ENCODE results near the gene ADCY9.
A peak's percentile ranks its signal among the peaks of the same experiment; 100 is the strongest.

ADCY9 gene

DNA sequence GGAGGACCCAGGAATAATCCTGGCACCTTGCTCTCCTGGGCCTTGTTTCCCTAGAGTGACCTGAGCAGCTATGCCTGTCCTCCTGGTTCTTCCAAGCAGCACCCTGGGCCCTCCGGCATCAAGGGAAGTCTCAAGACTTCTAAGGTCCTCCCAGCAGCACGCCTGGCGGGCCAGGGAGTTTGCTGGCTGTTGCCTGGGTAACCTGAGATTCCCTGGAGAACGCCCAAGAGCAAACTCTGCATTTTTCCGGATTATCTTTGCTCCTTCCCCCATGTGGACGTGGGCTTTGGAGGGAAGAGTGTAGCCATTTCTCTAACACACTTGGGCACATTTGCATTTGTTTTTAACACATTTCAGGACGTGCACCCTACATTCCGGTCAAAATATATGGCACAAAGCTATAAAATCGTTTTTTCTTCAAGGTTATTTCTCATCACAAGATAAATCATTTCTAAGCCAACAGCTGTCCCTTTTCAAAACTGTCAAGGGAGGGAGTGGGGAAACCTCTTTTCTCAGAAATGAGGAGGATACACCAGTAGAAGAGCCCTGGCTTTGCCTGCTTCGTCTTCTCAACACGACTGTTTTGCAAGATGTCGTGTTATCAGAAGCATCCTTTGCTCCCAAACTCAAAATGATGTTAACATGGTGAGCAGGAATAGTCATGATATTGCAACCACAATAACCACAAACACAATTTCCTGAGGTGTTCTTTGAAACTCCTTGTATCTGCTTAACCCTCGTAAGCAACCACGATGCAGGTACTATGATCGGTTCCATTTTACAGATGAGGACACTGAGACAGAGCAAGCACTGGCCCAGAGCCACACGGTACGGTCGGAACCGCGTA, 116.5 kb downstream of the ADCY9 start:
- no peak for DNase-seq

DNA sequence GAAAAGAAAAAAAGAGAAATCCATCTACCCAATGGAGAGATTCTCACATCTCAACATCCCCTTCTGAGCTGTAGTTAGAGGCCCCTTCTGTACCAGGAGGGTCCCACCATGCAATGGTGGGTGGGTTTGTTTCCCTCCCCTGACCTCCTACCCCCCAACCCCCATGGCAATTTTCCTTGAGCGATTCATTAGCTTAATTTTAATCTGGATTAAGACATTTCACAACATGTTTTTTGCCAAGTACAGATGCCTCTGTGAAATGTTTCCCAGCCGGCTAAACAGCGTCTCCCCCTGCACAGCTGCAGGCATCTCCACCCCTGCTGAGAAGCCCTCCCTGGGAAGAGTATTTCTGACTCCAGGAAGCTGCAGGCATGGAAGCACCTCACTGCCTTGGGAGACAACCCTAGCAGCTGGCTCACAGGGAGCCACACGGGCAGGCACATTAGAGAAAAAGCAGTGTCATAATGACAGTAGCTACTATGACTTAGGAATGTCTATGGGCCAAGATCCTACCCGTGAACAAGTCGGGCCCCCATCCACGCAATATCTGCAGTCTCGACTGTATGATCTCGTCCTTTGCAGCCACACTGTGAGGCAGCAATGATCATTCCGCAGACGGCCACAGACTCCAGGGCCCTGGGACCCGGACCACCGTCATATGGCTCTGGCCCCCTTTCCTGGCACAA, 117.3 kb downstream of the ADCY9 start:
- DNase-seq = no peak

DNA sequence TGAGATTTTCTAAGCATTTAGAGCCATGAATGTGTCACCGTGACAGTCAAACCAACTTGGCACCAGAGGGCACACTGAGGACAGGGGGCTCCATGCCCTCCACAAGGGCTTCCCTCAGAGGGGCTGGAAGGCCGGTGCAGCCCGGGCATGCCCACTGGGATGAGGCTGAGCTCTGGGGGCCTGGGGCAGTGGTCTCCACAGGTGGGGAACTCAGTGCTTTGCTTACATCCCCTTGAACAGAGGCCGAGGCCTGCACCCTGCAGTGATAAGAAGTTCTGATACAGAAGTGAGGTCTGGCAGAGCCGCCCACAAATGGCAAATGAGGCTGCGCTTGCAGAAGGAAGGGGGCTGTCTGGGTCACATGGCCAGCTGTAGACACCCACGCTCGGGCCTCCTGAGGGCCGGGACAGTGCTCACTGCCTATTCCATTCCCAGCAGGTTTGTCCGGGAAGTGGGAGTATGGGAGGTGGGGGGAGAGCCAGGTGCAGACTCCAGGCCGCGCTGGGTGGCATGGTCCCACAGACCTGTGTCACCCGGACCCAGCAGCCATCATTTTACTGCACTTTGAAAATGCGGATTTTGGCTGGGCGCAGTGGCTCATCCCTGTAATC, 118.9 kb downstream of the ADCY9 start:
- no peak for DNase-seq

DNA sequence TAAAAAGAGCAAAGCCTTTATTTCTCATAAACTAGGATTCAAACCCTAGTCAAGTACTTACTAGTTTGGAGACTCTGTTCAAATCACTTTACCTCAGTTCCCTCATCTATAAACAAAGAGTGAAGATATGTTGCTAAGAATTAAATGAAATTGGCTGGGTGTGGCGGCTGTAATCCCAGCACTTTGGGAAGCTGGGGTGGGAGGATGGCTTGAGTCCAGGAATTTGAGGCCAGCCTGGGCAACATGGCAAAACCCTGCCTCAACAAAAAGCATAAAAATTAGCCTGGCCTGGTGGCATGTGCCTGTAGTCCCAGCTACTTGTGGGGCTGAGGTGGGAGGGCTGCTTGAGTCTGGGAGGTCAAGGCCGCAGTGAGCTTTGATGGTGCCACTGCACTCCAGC, 121.2 kb downstream of the ADCY9 start:
- DNase-seq = no peak

DNA sequence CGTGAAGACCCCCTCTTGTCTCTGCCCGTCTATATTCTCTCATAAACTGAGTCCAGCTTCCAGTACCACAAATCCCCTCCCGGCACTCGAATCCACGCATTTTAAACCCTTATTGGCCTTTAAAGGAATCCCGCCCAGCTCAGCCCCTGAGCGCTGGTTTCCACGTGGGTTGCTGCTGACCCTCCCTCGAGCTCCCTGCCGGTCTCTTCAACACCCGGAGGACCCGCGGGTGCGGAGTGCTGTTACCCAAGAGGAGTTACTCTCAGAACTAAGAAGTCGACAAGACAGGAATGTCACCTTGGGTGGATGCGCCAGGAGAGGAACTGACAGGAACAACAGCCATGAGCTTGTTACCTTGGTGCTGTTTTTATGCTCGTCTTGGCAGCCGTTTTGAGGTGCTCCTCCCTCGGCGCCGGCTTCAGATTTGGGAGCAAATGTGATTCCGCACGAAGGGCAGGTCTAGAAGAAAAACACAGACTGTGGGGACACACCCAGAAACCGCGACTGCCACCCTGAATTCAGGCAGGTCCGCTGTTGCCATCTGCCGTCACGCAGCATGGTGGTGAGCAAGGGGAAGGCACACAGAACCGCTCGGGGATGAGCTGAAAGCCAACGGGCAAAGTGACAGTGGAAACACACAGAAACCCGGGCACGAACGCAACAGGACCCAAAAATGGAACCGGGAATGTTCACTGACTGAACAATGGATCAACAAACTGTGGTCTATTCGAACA, 123.0 kb downstream of the ADCY9 start:
- DNase-seq = no peak

DNA sequence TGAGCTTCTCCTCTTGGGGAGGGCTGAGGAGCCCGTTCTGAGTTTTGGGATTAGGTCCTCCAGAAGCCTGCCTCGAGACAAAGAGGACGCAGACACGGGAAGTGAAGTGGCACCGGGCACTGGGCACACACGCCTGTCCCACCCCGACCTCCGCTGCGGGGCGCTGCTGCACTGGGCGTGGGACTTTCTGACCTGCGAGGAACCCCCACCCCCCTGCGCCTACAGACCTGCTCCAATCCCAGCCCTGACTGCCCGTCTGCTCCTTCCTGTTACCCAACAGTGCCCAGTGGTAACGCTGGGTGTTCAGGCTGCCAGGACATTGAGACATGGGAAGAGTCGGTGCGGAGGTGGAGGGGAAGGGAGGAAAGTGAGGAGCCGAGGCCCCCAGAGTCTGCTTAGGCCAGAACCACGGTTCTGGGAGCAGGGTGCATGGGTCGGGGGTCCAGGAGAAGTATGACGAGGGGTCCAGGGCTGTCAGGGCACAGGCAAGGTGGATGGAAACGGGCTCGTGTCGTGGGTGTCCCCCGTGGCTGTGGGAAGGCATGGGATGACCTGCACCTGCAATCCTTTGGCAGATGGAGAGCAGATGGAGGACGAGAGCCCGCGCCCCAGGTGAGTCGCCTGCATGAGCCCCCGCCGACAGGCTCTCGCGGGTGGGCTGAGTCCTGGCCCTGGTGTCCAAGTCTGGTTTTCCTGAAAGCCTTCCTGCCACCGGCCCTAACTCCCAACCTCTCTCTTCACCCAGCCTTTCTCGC, 123.8 kb downstream of the ADCY9 start:
- DNase-seq = no peak

DNA sequence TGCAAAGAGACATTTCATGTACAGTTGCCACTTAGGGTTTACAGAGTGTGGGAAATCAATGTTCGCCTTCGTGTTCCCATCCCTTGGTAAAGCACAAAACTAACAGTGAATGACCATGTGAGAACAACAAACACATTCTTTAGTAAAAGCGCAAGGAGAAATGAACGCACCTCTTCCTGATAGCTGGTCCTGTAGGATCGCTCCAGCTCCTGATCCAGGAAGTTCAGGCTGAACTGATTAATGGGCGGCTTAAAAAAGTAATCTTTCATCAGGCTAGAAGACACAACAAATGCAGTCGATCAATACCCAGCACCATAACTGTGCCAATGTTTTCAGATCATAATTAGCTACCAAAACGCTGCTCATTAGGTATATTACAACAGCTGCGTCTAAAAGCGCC, 127.4 kb downstream of the ADCY9 start:
- DNase-seq = peak; percentile 51

DNA sequence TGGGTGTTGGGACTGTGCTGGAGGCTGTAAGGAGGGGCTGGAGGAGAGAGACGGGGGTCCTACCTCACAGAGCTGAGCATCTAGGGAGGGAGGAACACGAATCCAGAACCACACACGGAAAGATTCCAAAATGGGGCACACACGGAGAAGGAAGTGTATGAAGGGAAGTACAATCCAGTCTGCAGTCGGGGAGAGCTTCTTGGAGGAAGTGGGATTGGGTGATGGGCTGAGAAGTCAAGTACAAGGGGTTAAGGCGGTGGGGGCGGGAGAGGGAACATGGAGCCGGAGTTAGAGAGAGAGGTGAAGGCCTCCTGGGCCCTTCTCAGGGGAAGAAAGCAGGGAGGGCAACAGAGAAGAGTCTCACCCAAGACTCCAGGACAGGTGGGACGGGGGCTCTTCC, 128.2 kb downstream of the ADCY9 start:
- no peak for DNase-seq

DNA sequence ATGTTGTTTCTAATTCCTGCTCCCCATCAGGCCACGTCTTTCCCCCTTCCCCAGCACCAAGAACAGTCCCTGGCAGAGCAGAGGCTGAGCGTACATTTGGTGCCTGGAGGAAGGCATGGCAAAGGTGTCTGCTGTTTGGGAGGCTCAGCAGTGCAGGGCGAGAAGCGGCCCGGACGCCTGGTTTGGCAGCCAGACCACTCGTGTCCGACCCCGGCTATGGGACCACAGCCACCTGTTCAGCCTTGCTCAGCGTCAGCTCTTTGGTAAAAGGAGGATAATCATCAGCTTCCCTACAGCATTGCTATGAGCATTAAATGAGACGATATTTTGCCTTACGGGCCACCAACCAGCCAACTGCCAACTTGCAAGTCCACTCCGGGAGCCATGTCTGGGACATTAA, 129.0 kb downstream of the ADCY9 start:
- no peak for DNase-seq

DNA sequence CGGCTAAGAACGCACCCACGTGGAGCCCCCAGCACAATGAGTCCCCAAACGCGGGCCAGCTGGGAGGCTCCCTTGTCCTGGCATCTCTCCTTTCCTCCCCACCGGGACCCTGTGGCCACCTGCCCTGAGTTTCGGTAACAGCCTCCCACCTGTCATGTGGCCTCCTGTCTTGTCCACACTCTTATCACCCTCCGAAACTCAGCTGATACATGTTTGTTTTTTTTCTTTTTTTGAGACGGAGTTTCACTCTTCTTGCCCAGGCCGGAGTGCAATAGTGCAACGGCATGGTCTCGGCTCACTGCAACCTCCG, 130.1 kb downstream of the ADCY9 start:
- no peak for DNase-seq

DNA sequence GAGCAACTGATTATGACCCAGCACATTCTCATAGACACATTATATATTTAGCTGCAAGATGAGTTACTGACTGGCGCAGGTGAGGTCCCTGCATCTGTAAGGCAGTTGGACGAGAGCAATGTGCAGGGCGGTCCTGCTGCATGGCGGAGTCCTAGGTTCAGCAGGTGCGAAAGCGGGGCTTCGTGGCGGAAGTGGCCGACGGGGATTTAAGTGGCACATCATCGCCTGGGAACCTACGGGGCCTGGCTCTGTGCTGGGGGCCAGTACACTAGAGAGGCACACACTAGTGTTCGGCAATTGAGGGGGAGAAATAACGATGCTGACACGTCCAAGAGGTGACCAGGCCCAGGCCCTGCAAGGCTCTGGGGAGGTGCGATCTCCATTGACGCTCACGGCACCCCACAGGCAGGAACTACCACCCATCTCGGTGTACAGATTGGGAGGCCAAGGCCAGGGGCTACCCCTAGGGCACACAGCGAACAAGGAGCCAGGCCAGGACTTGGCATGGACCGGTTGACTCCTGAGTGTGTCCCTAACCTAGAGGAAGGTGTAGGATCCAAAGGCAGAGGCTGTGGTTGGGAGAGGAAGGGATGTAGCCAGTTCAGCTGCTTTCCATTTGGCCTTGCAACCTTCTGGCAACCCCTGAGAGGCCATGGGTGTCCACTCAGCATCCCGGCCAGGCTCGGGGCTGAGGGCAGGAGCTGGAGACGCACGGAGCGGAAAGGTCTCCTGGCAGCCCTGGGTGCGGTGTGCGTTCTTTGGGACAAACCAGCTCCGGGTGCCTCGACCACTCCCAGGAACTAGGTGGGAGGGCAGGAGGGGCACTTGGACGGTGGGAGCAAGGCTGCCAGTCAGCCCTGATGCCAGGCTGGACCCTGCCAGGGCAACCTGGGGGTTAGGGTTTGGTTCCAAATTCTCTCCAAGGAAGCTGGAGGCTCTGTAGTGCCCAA, 131.9 kb downstream of the ADCY9 start:
- DNase-seq = no peak

DNA sequence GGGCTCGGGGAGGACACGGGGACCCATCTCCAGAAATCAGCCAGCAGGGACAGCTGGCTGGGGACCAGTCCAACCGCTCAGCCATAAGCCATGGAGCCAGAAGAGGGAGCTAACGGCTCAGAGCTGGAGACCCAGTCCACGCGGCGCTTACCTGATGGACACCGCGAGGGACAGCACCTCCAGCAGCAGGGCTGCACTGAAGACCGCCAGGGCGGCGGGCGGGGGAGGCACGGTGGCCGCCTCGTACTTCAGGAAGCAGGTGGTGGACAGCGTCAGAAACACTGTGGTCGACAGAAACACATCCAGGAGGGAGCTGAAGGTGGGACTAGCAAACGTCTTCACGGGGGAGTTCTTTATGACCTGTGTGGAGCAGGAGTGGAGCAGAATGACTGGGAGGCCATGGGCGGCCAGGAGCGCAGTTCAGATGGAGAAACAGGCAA, 133.1 kb downstream of the ADCY9 start:
- DNase-seq = no peak

DNA sequence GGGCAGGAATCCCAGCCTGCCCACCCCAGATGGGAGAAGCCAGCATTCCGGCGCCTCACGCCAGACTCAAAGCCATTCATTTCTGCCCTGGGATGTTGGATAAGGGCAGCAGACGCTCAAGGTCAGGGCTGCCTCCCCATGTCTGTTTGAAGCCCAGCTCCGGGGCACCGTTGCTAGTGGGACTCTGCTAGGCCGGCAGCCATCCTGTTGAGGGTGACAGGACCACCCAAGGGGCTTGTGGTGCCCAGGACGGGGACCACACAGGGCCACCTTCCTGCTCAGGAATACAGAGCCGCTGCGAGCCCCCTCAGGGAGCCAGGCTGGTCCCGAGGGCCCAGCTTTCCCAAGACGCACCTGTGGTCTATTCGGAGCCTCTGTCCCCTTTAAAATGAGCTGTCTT, 134.0 kb downstream of the ADCY9 start:
- no peak for DNase-seq

DNA sequence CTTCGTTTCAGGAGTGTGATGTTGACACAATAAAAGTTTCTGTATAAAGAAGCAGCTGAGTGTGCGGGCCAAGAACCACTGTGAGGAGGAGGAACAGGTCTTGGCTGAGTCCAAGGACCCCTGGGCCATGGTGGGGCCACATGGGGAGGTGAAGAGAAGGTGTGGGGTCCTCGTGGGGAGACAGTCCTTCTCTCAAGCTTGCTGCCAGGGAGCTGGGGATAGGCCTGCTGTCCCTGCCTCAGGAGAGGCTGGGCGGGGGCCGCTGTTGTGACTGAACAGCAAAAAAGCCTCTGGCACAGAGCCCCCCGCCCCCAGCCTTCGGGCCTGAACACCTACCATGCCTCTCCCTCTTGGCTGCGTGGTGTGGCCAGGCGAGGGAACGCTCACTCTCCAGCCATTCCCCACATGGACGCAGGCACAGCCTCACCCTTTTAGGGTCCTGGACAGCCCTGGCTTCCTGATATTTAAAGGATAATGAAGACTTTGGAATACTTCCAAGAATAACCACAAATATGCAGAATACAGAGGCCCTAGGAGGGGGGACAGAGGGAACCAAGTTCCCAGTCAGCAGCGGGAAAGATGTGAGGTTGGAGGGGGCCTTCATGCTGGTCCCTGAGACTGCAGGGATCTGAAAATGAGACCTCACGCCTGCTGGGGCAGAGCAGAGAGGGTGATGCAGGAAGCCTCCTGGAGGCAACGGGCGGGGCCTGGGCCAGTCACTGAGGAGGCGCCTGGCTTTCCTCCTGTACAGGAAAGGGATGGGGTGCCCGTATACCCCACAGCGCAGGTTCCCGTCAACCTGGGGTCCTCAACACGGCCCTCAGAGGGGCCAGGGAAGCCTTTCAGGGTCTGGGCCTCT, 135.8 kb downstream of the ADCY9 start:
- DNase-seq = no peak

DNA sequence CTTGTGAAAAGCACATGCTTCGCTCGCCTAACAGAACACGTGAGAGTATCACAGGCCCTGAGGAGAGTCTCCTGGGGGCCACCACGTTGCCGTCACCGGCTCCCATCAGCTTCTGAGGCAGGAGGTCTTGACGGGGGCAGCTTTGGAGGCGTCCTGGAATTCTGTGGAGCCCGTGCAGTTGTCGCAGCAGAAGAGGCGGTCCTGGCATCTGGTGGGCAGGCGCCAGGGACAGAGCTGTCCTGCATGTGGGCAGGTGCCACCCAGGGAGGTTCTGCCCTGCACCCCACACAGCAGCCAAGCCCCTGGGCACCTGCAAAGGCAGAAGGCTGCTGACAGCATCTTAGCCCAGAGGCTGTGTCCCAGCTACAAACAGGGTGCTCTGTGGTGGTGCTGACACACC, 136.7 kb downstream of the ADCY9 start:
- DNase-seq = no peak

DNA sequence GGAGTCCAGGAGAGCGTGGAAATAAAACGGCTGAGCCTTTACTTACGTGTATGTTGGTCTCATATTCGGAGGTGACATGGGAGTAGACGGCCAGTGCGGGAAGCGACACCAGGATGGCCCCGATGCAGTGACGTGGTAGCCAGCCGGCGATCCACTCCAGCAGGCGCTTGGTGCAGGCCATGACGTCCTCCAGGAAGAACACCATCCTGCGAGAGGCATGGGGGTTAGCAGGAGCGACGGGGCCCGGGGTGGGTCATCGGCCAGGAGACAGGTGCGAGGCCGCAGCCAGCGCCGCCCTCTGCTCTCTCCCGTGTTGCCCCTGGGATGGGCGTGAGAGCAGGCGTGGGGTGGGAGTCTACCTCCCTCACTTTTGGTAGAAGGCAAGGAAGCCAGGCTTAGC, 137.2 kb downstream of the ADCY9 start:
- no peak for DNase-seq

DNA sequence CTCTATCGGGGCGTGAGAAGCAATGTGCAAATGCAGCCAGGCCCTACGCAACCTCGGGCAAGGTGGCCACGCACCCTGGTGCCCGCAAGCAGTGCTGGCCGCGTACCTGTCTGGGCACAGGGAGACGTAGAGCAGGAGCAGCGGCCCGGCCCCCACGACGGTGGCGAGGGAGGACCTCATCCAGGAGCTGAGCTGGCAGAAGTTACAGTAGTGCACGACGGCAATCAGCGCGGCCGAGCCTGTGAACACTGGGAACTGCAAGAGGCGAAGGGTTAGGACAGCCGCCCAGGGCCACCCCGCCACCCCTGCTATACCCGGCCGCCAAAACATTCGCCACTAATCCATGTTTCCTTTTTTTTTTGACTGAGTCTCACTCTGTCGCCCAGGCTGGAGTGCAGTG, 138.9 kb downstream of the ADCY9 start:
- no peak for DNase-seq

DNA sequence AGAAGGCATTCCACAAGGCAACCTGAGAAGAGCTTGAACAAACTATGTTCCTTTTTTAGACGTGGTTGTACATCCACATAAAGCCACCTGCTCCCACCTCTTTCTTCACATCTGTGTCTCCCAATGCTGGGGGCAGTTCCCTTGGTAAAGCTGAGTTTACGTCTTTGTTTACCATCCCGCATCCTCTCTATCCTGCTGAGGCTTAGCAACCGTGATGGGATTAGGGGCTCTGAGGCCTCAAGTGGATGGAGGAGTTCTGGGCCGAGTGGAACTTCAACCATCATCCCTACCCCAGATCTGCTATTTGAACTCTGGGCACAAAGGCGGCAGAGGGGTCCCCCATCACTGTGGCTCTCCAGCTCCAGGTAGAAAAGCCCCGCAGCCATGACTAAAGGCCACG, 141.5 kb downstream of the ADCY9 start:
- DNase-seq = no peak

DNA sequence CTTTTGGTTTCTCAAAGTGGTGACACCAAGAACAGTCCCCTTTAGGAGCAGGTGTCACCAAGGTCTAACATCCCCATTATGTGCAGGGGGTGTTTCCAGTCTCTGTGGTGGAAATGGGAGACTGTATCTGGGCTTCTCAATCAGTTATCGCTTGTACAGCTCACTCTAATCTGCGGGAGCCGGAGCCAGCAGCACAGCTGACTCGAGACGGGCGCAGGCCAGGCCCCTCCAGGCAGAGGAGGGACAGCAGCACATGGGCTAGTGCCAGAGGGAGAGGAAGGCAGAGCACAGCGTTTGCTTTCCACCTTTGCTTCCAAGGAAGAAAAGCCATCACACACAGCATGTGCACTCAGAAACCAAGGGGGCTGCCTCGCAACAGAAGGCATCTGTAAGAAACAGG, 144.5 kb downstream of the ADCY9 start:
- no peak for DNase-seq

DNA sequence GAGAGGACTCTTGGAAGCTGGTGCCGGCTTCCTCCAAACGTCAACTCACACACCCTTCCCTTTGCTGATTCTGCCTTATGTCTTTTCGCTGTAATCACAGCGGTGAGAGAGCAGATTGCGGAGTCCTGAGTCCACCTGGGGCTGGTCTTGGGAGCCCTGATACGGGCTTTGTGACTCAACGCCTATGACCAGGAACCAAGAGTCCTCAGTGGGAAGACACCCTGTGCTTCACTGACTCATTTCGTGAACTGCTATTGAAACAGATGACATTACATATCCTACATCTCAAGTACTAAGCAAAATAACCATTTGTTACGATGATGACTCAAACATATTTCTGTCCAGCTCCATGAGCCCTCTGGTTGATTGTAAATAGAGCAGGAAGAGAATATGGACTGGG, 145.0 kb downstream of the ADCY9 start:
- no peak for DNase-seq

DNA sequence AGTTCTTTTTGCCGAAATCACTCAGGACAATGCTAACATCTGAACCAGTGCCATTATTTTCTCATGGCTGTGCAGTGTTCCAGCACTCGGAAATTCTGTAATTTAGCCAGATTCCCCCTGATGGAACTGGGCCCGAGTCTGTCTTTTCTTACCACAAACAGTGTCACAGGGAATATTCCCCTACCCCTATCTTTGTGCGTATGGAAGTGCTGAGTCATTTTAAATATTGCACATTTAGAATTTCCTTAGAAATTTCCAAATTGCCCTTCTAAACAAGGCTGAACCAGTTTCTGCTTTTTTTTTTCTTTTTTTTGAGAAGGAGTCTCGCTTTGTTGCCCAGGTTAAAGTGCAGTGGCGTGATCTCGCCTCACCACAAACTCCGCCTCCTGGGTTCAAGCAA, 147.7 kb downstream of the ADCY9 start:
- no peak for DNase-seq

Measured in NCI-H1436 (cell line).